Measurements from ENCODE around the gene B4GALNT1.

B4GALNT1 gene

GRCh38 chr12:57583008-57583831 lies 49.8 kb downstream of the B4GALNT1 start:
- DNase-seq: peak; percentile 92

- DNase-seq: no peak
Observed at GRCh38 chr12:57582440-57582839, 50.6 kb downstream of the B4GALNT1 start.

GRCh38 chr12:57581802-57582201 lies 51.2 kb downstream of the B4GALNT1 start:
- no peak for DNase-seq

- no peak for DNase-seq
Observed at GRCh38 chr12:57580466-57580795, 52.6 kb downstream of the B4GALNT1 start.

- no peak for DNase-seq
Observed at GRCh38 chr12:57579677-57580465, 53.1 kb downstream of the B4GALNT1 start.

- DNase-seq: no peak
Observed at GRCh38 chr12:57579011-57579410, 54.0 kb downstream of the B4GALNT1 start.

GRCh38 chr12:57577981-57578758 lies 54.8 kb downstream of the B4GALNT1 start:
- no peak for DNase-seq

- DNase-seq: no peak
Observed at GRCh38 chr12:57576613-57577160, 56.3 kb downstream of the B4GALNT1 start.

Measured in COR-L47 (cell line).